Measurements from ENCODE around the gene GPR180. TPM values are rescaled to one million over a fixed set of nuclear protein-coding genes. Genes with fewer than 3 reads are reported as not detected.

The GPR180 gene
- total and polyA plus RNA-seq, 2 experiments from 2014 or later, result 3.7 to 9.5 TPM

DNA sequence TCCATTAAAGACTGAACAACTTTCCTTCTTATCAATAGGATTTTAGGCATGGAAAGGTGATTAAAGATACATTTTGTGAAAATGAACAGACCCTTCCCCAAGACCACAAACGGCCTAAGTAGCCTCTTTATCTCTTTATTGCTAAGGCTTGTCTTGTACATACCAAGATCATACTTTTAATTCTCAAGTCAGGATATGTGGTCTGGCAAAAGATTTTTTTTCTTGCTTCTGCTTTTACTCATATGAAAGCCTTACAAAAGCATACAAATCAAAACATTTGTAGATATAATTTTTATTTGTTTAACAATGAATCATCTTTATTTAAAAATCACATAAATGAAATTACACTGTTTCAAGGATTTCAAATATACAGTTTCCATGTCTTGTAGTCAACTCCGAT lies 41.5 kb upstream of the GPR180 start:
- H3K36me3 Mint-ChIP-seq (ENCODE audit: low read depth), result no peaks in the 10 kb centered on the region
- Histone ChIP-seq H3K4me1 (ENCODE audit: insufficient read depth) (no peaks in the 10 kb centered on the region), H3K79me2 (replicated peaks; ENCODE audit: insufficient read depth) (no peaks in the 10 kb centered on the region), H3K4me3 (no peak overlapping the region), H3K27me3 (ENCODE audit: insufficient read depth) (no peaks in the 10 kb centered on the region), H3K4me2 (no peak overlapping the region), H3F3A (replicated peaks; ENCODE audit: low read depth) (no peaks in the 10 kb centered on the region), H4K20me1 (replicated peaks; ENCODE audit: insufficient read depth) (no peaks in the 10 kb centered on the region), H2AFZ (no peak overlapping the region), H3K27ac (ENCODE audit: low read depth) (no peak overlapping the region), H3K36me3 (ENCODE audit: insufficient read depth) (no peaks in the 10 kb centered on the region), H3K9me2 (ENCODE audit: insufficient read depth) (no peaks in the 10 kb centered on the region)
- H3K4me1 Mint-ChIP-seq, result peaks cover 4% of the 10 kb centered on the region; the same call in 1 of the 3 replicates
- H3K4me3 Mint-ChIP-seq, result no peak overlapping the region
- DNase-seq (ENCODE audit: low spot score), result no peak
- no peaks in the 10 kb centered on the region for H3K9me3 Mint-ChIP-seq
- H3K27ac Mint-ChIP-seq, result no peak overlapping the region
- no peak for ATAC-seq
- TF ChIP-seq JUNB (IDR thresholded peaks at IDR 0.05; ENCODE audit: unreplicated experiment) (no peak), EZH2 (IDR thresholded peaks at IDR 0.05; ENCODE audit: low read depth, unreplicated experiment) (no peak), ZNF114 (CRISPR knock-in tag; IDR thresholded peaks at IDR 0.05) (no peak), STAT1 (IDR thresholded peaks at IDR 0.05; ENCODE audit: unreplicated experiment) (no peak), CREB1 (CRISPR knock-in tag; IDR thresholded peaks at IDR 0.05; ENCODE audit: low read depth) (no peak), POLR2AphosphoS5 (IDR thresholded peaks at IDR 0.05; ENCODE audit: low read depth) (no peak), ZNF331 (CRISPR knock-in tag; IDR thresholded peaks at IDR 0.05; ENCODE audit: low read depth) (no peak), EZH2phosphoT487 (IDR thresholded peaks at IDR 0.05; ENCODE audit: unreplicated experiment) (no peak), NANOG (IDR thresholded peaks at IDR 0.05; ENCODE audit: borderline replicate concordance) (no peak)
- TF ChIP-seq, protein P1, sequence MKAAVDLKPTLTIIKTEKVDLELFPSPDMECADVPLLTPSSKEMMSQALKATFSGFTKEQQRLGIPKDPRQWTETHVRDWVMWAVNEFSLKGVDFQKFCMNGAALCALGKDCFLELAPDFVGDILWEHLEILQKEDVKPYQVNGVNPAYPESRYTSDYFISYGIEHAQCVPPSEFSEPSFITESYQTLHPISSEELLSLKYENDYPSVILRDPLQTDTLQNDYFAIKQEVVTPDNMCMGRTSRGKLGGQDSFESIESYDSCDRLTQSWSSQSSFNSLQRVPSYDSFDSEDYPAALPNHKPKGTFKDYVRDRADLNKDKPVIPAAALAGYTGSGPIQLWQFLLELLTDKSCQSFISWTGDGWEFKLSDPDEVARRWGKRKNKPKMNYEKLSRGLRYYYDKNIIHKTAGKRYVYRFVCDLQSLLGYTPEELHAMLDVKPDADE (IDR thresholded peaks at IDR 0.05), result no peak
- TF ChIP-seq, protein P2, sequence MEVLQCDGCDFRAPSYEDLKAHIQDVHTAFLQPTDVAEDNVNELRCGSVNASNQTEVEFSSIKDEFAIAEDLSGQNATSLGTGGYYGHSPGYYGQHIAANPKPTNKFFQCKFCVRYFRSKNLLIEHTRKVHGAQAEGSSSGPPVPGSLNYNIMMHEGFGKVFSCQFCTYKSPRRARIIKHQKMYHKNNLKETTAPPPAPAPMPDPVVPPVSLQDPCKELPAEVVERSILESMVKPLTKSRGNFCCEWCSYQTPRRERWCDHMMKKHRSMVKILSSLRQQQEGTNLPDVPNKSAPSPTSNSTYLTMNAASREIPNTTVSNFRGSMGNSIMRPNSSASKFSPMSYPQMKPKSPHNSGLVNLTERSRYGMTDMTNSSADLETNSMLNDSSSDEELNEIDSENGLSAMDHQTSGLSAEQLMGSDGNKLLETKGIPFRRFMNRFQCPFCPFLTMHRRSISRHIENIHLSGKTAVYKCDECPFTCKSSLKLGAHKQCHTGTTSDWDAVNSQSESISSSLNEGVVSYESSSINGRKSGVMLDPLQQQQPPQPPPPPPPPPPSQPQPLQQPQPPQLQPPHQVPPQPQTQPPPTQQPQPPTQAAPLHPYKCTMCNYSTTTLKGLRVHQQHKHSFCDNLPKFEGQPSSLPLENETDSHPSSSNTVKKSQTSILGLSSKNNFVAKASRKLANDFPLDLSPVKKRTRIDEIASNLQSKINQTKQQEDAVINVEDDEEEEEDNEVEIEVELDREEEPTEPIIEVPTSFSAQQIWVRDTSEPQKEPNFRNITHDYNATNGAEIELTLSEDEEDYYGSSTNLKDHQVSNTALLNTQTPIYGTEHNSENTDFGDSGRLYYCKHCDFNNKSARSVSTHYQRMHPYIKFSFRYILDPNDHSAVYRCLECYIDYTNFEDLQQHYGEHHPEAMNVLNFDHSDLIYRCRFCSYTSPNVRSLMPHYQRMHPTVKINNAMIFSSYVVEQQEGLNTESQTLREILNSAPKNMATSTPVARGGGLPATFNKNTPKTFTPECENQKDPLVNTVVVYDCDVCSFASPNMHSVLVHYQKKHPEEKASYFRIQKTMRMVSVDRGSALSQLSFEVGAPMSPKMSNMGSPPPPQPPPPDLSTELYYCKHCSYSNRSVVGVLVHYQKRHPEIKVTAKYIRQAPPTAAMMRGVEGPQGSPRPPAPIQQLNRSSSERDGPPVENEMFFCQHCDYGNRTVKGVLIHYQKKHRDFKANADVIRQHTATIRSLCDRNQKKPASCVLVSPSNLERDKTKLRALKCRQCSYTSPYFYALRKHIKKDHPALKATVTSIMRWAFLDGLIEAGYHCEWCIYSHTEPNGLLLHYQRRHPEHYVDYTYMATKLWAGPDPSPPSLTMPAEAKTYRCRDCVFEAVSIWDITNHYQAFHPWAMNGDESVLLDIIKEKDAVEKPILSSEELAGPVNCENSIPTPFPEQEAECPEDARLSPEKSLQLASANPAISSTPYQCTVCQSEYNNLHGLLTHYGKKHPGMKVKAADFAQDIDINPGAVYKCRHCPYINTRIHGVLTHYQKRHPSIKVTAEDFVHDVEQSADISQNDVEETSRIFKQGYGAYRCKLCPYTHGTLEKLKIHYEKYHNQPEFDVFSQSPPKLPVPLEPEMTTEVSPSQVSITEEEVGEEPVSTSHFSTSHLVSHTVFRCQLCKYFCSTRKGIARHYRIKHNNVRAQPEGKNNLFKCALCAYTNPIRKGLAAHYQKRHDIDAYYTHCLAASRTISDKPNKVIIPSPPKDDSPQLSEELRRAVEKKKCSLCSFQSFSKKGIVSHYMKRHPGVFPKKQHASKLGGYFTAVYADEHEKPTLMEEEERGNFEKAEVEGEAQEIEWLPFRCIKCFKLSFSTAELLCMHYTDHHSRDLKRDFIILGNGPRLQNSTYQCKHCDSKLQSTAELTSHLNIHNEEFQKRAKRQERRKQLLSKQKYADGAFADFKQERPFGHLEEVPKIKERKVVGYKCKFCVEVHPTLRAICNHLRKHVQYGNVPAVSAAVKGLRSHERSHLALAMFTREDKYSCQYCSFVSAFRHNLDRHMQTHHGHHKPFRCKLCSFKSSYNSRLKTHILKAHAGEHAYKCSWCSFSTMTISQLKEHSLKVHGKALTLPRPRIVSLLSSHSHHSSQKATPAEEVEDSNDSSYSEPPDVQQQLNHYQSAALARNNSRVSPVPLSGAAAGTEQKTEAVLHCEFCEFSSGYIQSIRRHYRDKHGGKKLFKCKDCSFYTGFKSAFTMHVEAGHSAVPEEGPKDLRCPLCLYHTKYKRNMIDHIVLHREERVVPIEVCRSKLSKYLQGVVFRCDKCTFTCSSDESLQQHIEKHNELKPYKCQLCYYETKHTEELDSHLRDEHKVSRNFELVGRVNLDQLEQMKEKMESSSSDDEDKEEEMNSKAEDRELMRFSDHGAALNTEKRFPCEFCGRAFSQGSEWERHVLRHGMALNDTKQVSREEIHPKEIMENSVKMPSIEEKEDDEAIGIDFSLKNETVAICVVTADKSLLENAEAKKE (CRISPR knock-in tag; IDR thresholded peaks at IDR 0.05), result no peak
- TF ChIP-seq, protein P3, sequence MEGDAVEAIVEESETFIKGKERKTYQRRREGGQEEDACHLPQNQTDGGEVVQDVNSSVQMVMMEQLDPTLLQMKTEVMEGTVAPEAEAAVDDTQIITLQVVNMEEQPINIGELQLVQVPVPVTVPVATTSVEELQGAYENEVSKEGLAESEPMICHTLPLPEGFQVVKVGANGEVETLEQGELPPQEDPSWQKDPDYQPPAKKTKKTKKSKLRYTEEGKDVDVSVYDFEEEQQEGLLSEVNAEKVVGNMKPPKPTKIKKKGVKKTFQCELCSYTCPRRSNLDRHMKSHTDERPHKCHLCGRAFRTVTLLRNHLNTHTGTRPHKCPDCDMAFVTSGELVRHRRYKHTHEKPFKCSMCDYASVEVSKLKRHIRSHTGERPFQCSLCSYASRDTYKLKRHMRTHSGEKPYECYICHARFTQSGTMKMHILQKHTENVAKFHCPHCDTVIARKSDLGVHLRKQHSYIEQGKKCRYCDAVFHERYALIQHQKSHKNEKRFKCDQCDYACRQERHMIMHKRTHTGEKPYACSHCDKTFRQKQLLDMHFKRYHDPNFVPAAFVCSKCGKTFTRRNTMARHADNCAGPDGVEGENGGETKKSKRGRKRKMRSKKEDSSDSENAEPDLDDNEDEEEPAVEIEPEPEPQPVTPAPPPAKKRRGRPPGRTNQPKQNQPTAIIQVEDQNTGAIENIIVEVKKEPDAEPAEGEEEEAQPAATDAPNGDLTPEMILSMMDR (conservative IDR thresholded peaks at IDR 0.05; ENCODE audit: low read depth in 2 of 2), result no peak
- TF ChIP-seq, protein P4, sequence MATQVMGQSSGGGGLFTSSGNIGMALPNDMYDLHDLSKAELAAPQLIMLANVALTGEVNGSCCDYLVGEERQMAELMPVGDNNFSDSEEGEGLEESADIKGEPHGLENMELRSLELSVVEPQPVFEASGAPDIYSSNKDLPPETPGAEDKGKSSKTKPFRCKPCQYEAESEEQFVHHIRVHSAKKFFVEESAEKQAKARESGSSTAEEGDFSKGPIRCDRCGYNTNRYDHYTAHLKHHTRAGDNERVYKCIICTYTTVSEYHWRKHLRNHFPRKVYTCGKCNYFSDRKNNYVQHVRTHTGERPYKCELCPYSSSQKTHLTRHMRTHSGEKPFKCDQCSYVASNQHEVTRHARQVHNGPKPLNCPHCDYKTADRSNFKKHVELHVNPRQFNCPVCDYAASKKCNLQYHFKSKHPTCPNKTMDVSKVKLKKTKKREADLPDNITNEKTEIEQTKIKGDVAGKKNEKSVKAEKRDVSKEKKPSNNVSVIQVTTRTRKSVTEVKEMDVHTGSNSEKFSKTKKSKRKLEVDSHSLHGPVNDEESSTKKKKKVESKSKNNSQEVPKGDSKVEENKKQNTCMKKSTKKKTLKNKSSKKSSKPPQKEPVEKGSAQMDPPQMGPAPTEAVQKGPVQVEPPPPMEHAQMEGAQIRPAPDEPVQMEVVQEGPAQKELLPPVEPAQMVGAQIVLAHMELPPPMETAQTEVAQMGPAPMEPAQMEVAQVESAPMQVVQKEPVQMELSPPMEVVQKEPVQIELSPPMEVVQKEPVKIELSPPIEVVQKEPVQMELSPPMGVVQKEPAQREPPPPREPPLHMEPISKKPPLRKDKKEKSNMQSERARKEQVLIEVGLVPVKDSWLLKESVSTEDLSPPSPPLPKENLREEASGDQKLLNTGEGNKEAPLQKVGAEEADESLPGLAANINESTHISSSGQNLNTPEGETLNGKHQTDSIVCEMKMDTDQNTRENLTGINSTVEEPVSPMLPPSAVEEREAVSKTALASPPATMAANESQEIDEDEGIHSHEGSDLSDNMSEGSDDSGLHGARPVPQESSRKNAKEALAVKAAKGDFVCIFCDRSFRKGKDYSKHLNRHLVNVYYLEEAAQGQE (IDR thresholded peaks at IDR 0.05; ENCODE audit: unreplicated experiment), result no peak
- H3K27me3 Mint-ChIP-seq (ENCODE audit: insufficient read depth, low read depth, poor library complexity), result no peaks in the 10 kb centered on the region
